ENCODE measurements around the gene METTL16. TPM values are rescaled to one million over a fixed set of nuclear protein-coding genes. Genes with fewer than 3 reads are reported as not detected.

Gene METTL16
- total RNA-seq, 8 experiments from 2014 or later: 15.1 to 31.5 (median 20.3) TPM

DNA sequence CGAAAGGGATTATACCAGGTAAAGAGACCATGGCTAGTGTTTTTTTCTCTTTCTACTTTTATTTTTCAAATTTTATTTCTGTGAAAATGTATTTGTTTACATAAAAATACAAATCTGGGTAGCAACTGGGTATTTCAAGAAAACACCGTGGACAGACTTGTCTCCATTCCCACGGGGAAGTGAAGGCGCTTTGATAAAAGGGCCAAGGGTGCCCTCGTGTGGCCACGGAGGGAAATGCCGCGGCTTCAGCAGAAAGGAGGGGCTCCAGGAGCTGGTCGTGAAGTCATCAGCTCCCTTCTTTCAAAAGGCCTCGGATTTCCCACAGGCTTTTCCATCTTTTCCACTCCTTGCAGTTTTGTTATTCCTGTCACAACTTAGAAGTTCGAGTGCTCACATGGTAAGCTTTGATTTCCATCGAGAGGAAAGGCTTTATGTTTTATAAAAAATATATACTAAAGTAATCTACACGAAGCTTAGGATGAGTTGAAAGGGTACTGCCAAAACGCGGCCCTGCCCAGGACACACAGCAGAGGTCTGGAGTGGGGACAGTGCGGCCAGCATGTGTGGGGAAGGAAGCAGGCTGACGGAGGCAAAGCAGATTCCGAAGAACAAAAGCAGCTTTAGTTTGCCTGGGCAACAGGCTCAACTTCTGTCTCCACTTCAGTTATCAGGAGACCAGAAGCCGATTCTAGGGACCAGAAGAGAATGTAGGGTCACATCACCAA is 95.5 kb downstream of the METTL16 start:
- H3K27ac ChIP-seq: peak overlapping the region in 1 of 2 donors; percentile 10
- 6 to 62% (median 21%) methylated on average over 4 to 13 of the region's 19 CpGs; no CpG with 5 or more reads in 1 of the 10 experiments for WGBS, 10 experiments
- H3K4me1 ChIP-seq (replicated peaks in 1 of 2): peaks cover 16 to 40% of the 10 kb centered on the region in 2 donors
- in situ Hi-C loops (cut with MboI; ENCODE audit: low pct_unique_long_range_greater_than_20kb in 2 of 9, low sequenced_read_pairs in 9 of 9, unreplicated experiment in 9 of 9): no loop called here
- no peak overlapping the region for H3K4me3 ChIP-seq
- peak; percentile 73 to 93 (median 85) for ATAC-seq (replicated peaks in 6 of 8)

GRCh38 chr17:2415081-2415480 is 96.6 kb downstream of the METTL16 start:
- in situ Hi-C loops (cut with MboI; ENCODE audit: low pct_unique_long_range_greater_than_20kb in 2 of 9, low sequenced_read_pairs in 9 of 9, unreplicated experiment in 9 of 9): no loop called here
- 0 to 98% (median 79%) methylated on average over 1 to 7 of the region's 9 CpGs; no CpG with 5 or more reads in 4 of the 10 experiments for WGBS, 10 experiments
- ATAC-seq (replicated peaks in 6 of 8): no peak
- peaks cover 16 to 37% of the 10 kb centered on the region in 2 donors for H3K4me1 ChIP-seq (replicated peaks in 1 of 2)
- H3K27ac ChIP-seq: no peak overlapping the region
- H3K4me3 ChIP-seq: no peak overlapping the region

DNA sequence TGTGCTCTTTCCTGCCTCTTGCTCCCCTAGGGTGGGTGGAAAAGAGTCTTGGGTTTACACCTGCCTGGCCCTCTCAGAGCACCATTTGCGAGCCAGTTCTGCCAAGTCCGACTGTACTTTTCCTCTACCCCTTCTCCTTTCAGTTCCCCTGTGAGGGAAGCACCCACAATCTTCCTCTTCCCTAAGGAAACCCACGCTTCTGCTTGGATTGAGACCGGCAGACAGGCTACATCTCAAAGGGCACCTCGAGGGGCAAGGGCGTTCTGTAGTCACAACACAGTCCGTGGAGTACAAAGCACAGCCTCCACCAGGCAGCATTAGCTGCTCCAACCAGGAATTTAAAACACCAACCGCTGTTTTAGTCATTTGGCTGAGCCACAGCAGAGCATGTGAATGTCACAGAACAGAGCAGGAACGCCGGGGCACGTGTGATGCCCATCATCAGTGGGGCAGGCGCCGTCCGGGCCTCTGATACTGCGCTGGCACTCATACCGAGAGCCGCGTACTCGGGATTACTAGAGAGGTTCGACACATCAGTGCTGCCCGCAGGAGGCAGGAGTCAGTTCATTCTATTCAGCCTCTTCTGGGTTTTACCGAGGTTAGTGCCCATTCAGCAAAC is 97.1 kb downstream of the METTL16 start:
- ATAC-seq (replicated peaks in 6 of 8): no peak
- 80 to 100% (median 96%) methylated on average over 1 to 20 of the region's 22 CpGs; no CpG with 5 or more reads in 2 of the 10 experiments for WGBS, 10 experiments
- in situ Hi-C loops (cut with MboI; ENCODE audit: low pct_unique_long_range_greater_than_20kb in 2 of 9, low sequenced_read_pairs in 9 of 9, unreplicated experiment in 9 of 9): no loop called here
- Histone ChIP-seq H3K27ac (no peak overlapping the region), H3K4me1 (replicated peaks in 1 of 2) (peaks cover 12 to 31% of the 10 kb centered on the region in 2 donors), H3K4me3 (no peak overlapping the region)

DNA sequence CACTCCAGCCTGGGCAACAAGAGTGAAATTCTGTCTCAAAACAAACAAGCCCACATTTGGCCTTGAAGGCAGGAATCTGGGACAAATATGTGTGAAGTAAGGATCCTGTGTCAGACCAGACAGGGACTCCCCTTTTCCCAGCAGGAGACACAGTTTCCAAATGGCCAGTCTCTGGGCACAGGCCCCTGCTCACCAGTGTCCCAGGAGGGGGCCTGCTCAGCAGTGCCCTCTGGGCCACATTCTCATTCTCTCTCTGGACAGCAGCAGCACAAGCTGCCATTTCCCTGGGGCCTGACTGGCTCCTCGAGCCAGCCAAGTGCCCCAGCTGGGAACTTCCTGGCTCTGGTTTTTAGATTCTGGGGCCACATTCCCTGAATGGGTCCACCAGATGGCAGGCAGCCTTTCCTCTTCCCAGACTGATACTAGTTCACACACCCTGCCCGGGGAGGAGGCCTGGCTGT is 99.1 kb downstream of the METTL16 start:
- 7 to 83% (median 44%) methylated on average over 1 to 2 of the region's 2 CpGs; no CpG with 5 or more reads in 3 of the 10 experiments for WGBS, 10 experiments
- ATAC-seq (replicated peaks in 6 of 8): peak; percentile 37 to 63 (median 51)
- no peak overlapping the region for H3K4me3 ChIP-seq
- in situ Hi-C loops (cut with MboI; ENCODE audit: low pct_unique_long_range_greater_than_20kb in 2 of 9, low sequenced_read_pairs in 9 of 9, unreplicated experiment in 9 of 9): no loop called here
- H3K27ac ChIP-seq: no peak overlapping the region
- H3K4me1 ChIP-seq (replicated peaks in 1 of 2): peaks cover 10 to 17% of the 10 kb centered on the region in 2 donors

DNA sequence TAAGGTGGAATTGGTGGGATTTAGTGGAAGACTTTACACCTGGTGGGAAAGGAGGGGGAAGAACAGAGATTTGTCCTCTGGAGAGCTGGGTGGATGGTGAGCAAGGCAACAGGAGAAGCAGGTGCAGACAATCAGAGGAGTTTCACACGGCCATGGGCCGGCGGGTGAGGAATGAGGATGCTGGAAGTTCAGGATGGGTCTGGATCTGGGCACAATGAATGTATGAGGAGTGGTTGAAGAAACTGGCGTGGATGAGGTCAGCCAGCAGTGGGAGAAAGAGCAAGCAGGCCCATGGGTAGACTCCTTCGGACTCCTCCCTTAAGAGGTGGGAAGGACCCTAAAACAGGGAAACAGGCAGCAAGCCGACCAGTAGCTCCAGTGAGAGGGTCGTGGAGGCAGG is 100.7 kb downstream of the METTL16 start:
- Histone ChIP-seq H3K4me3 (no peak overlapping the region), H3K4me1 (replicated peaks in 1 of 2) (peaks cover 15 to 16% of the 10 kb centered on the region in 2 donors), H3K27ac (no peak overlapping the region)
- no peak for ATAC-seq (replicated peaks in 6 of 8)
- in situ Hi-C loops (cut with MboI; ENCODE audit: low pct_unique_long_range_greater_than_20kb in 2 of 9, low sequenced_read_pairs in 9 of 9, unreplicated experiment in 9 of 9): no loop called here
- WGBS, 10 experiments: 75 to 100% (median 91%) methylated on average over 1 to 5 of the region's 7 CpGs; no CpG with 5 or more reads in 2 of the 10 experiments

- ATAC-seq (replicated peaks in 6 of 8): peak; percentile 74 to 86 (median 83)
- no peak overlapping the region for H3K4me3 ChIP-seq
- H3K4me1 ChIP-seq (replicated peaks in 1 of 2): peaks cover 19 to 23% of the 10 kb centered on the region in 2 donors
- peak overlapping the region; percentile 76 to 83 for H3K27ac ChIP-seq
- in situ Hi-C loops (cut with MboI; ENCODE audit: low pct_unique_long_range_greater_than_20kb in 2 of 9, low sequenced_read_pairs in 9 of 9, unreplicated experiment in 9 of 9): no loop called here
- 0 to 73% (median 22%) methylated on average over 1 to 12 of the region's 15 CpGs for WGBS, 10 experiments
Observed at GRCh38 chr17:2406903-2407790, 104.5 kb downstream of the METTL16 start.

GRCh38 chr17:2406271-2406902 is 105.3 kb downstream of the METTL16 start:
- WGBS, 10 experiments: 0 to 100% (median 86%) methylated on average over 1 to 5 of the region's 8 CpGs; no CpG with 5 or more reads in 2 of the 10 experiments
- Histone ChIP-seq H3K27ac (peak overlapping the region; percentile 76 to 83), H3K4me1 (replicated peaks in 1 of 2) (peaks cover 19 to 23% of the 10 kb centered on the region in 2 donors), H3K4me3 (no peak overlapping the region)
- ATAC-seq (replicated peaks in 6 of 8): no peak
- in situ Hi-C loops (cut with MboI; ENCODE audit: low pct_unique_long_range_greater_than_20kb in 2 of 9, low sequenced_read_pairs in 9 of 9, unreplicated experiment in 9 of 9): no loop called here

GRCh38 chr17:2405247-2405926 is 106.3 kb downstream of the METTL16 start:
- in situ Hi-C loops (cut with MboI; ENCODE audit: low pct_unique_long_range_greater_than_20kb in 2 of 9, low sequenced_read_pairs in 9 of 9, unreplicated experiment in 9 of 9): no loop called here
- no peak overlapping the region for H3K4me3 ChIP-seq
- WGBS, 10 experiments: 14 to 100% (median 85%) methylated on average over 2 to 14 of the region's 14 CpGs; no CpG with 5 or more reads in 2 of the 10 experiments
- peaks cover 19 to 23% of the 10 kb centered on the region in 2 donors for H3K4me1 ChIP-seq (replicated peaks in 1 of 2)
- peak in 2 of 8 experiments; percentile 0 to 1 for ATAC-seq (replicated peaks in 6 of 8)
- no peak overlapping the region for H3K27ac ChIP-seq

- Histone ChIP-seq H3K27ac (no peak overlapping the region), H3K4me3 (no peak overlapping the region), H3K4me1 (replicated peaks in 1 of 2) (peaks cover 26 to 30% of the 10 kb centered on the region in 2 donors)
- in situ Hi-C loops (cut with MboI; ENCODE audit: low pct_unique_long_range_greater_than_20kb in 2 of 9, low sequenced_read_pairs in 9 of 9, unreplicated experiment in 9 of 9): no loop called here
- no peak for ATAC-seq (replicated peaks in 6 of 8)
- 89 to 100% (median 96%) methylated on average over 1 to 4 of the region's 4 CpGs; no CpG with 5 or more reads in 3 of the 10 experiments for WGBS, 10 experiments
Observed at GRCh38 chr17:2403044-2403443, 108.6 kb downstream of the METTL16 start.

DNA sequence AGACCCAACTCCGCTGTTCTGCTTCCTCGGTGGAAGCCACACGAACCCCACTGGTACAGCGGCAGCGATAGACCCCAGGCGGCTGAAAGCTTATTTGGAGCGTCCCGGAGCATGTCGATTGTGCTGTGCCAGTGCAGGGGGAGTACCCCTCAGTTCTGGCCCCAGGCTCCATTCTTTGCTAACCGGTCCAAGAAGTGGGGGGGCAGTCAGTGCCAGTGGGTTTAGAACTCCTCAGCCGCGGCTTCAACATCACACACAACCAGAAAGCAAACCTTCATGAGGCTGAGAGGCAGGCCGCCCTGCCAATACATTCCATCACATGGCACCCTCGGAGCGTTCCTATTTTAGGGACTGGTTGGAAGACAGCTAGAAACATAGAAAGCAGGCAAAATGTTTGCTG is 109.1 kb downstream of the METTL16 start:
- Histone ChIP-seq H3K4me1 (replicated peaks in 1 of 2) (peaks cover 27 to 29% of the 10 kb centered on the region in 2 donors), H3K4me3 (peak overlapping the region; percentile 60 to 90 (median 62)), H3K27ac (peak overlapping the region; percentile 96 to 97)
- WGBS, 10 experiments: 8 to 50% (median 16%) methylated on average over 2 to 6 of the region's 15 CpGs; no CpG with 5 or more reads in 5 of the 10 experiments
- in situ Hi-C loops (cut with MboI; ENCODE audit: low pct_unique_long_range_greater_than_20kb in 2 of 9, low sequenced_read_pairs in 9 of 9, unreplicated experiment in 9 of 9): no loop called here
- no peak for ATAC-seq (replicated peaks in 6 of 8)

DNA sequence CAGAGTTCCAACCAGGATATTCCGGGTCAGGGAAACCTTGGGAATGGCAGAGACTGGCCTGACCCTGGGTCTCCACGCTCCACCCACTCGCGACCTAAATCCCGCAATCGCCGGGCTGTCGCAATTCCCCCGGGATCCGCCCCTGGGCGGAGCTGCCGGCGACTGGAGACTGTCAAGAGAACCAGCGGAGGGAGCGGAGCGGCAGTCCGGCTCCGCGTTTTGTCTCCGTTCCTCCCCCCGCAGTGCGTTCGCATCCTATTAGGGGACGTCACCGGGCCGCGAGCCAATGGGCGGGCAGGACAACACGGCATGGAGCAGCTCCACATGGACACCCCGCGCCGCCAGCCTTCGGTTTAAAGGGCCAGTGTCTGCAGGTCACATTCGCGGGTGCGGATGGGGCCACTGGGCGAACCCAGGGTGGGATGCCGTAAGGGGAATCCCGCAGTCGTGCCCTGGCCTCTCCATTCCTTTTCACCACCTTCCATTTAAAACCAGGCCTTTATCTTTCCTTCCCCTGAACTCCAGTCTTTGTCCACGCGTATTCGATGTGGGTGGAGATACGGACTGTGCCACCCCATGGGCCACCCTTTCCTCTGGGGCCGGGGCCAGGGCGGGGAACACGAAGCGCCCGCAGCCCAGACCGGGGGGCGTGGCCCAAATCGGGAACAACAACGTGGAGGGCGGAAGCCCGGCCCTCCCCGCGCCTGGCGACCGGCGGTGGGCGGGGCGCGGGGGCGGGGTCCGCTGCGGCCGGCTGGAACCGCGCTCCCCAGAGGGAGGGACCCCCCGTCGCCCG is 110.1 kb downstream of the METTL16 start:
- Histone ChIP-seq H3K4me3 (peak overlapping the region; percentile 60 to 90 (median 62)), H3K4me1 (replicated peaks in 1 of 2) (peaks cover 25 to 26% of the 10 kb centered on the region in 2 donors), H3K27ac (peak overlapping the region; percentile 96 to 97)
- 0 to 4% (median 0%) methylated on average over 1 to 20 of the region's 72 CpGs; no CpG with 5 or more reads in 5 of the 10 experiments for WGBS, 10 experiments
- in situ Hi-C loops (cut with MboI; ENCODE audit: low pct_unique_long_range_greater_than_20kb in 2 of 9, low sequenced_read_pairs in 9 of 9, unreplicated experiment in 9 of 9): no loop called here
- ATAC-seq (replicated peaks in 6 of 8): peak; percentile 12 to 65 (median 54)

Data from motor neuron (in vitro differentiated cells).